Esophagus squamous epithelium (tissue), 4 donors: ENCODE data around the gene CXCL8.

ENCODE experiments used
- CTCF ChIP-seq, 6 experiments: fragments of 450-650 bp in 4 of 6; fragments of 200-600 bp in 2 of 6; sonication (generic) in 2 of 6; IDR thresholded peaks; one replicate each; pipeline ENCODE4 v1.5.1; 2016 to 2019; ENCODE audit warnings: antibody characterized with exemption in 6 of 6, mild to moderate bottlenecking in 4 of 6, moderate library complexity in 4 of 6
- POLR2A ChIP-seq, 4 donors: fragments of 450-650 bp; IDR thresholded peaks; one replicate each; pipeline ENCODE4 v1.6.1; 2017; ENCODE audit warnings: antibody characterized with exemption in 4 of 4, mild to moderate bottlenecking in 4 of 4, moderate library complexity in 3 of 4

GRCh38 chr4:73692254-73692653, 48.1 kb upstream of the CXCL8 start:
- TF ChIP-seq CTCF (IDR thresholded peaks at IDR 0.05), result no peak
- no peak for TF ChIP-seq POLR2A (IDR thresholded peaks at IDR 0.05)
